H9 (cell line): Measurements from ENCODE around the gene NEUROD2. TPM values are rescaled to one million over a fixed set of nuclear protein-coding genes. Genes with fewer than 3 reads are reported as not detected.
A peak's percentile ranks its signal among the peaks of the same experiment; 100 is the strongest.

Experiments used
- DNase-seq: peaks from one replicate; pipeline ENCODE4 v3.0.0-alpha.2; 2017
- H2AFZ ChIP-seq: one replicate; pipeline ENCODE4 v1.6.1; 2013; ENCODE audit warnings: mild to moderate bottlenecking, low read length, control low read depth, moderate library complexity
- H2AK5ac ChIP-seq: 2 replicates; pipeline ENCODE4 v1.6.1; 2013; ENCODE audit warnings: low read length, control low read depth, mixed read lengths; ENCODE audit not compliant: insufficient read length
- H2BK120ac ChIP-seq: one replicate; pipeline ENCODE4 v1.6.1; 2013; ENCODE audit warnings: low read depth, mild to moderate bottlenecking, low read length, control low read depth, inconsistent platforms; ENCODE audit not compliant: poor library complexity, severe bottlenecking
- H2BK12ac ChIP-seq: 2 replicates; pipeline ENCODE4 v1.6.1; 2013; ENCODE audit warnings: low read length, control low read depth, mixed read lengths, low read depth; ENCODE audit not compliant: insufficient read length
- H2BK15ac ChIP-seq: 2 replicates; pipeline ENCODE4 v1.6.1; 2013; ENCODE audit warnings: low read depth, low read length, control low read depth
- H2BK20ac ChIP-seq: one replicate; pipeline ENCODE4 v1.6.1; 2013; ENCODE audit warnings: low read depth, mild to moderate bottlenecking, low read length, control low read depth, inconsistent platforms; ENCODE audit not compliant: poor library complexity, severe bottlenecking
- H2BK5ac ChIP-seq: 2 replicates; pipeline ENCODE4 v1.6.1; 2013; ENCODE audit warnings: low read length, control low read depth, mixed read lengths; ENCODE audit not compliant: insufficient read length
- H3K14ac ChIP-seq: 2 replicates; pipeline ENCODE4 v1.6.1; 2013; ENCODE audit warnings: low read length, control low read depth; ENCODE audit not compliant: insufficient read depth
- H3K18ac ChIP-seq: 2 replicates; pipeline ENCODE4 v1.6.1; 2013; ENCODE audit warnings: low read depth, mild to moderate bottlenecking, mixed read lengths, low read length, control low read depth; ENCODE audit not compliant: insufficient read length
- H3K23ac ChIP-seq: 2 replicates; pipeline ENCODE4 v1.6.1; 2013; ENCODE audit warnings: low read length, control low read depth, mixed read lengths, low read depth; ENCODE audit not compliant: insufficient read length
- H3K23me2 ChIP-seq: 2 replicates; pipeline ENCODE4 v1.6.1; 2013; ENCODE audit warnings: low read depth, mild to moderate bottlenecking, mixed read lengths, low read length, control low read depth; ENCODE audit not compliant: insufficient read length, poor library complexity, severe bottlenecking
- H3K27ac ChIP-seq: 2 replicates; pipeline ENCODE4 v1.5.1; 2013; ENCODE audit warnings: low read length, control low read depth, mixed read lengths, low read depth; ENCODE audit not compliant: insufficient read length
- H3K27me3 ChIP-seq: 2 replicates; pipeline ENCODE4 v1.6.1; 2013; ENCODE audit warnings: low read length, control low read depth, inconsistent platforms; ENCODE audit not compliant: insufficient read depth
- H3K4ac ChIP-seq: 2 replicates; pipeline ENCODE4 v1.6.1; 2013; ENCODE audit warnings: low read depth, mild to moderate bottlenecking, control low read depth, inconsistent platforms, low read length, moderate library complexity
- H3K4me1 ChIP-seq: 2 replicates; pipeline ENCODE4 v1.6.1; 2013; ENCODE audit warnings: low read length, control low read depth, inconsistent platforms; ENCODE audit not compliant: insufficient read depth
- H3K4me2 ChIP-seq: 2 replicates; pipeline ENCODE4 v1.6.1; 2013; ENCODE audit warnings: low read length, control low read depth, mixed read lengths; ENCODE audit not compliant: insufficient read length, insufficient read depth
- H3K56ac ChIP-seq: 2 replicates; pipeline ENCODE4 v1.6.1; 2013; ENCODE audit warnings: low read depth, mild to moderate bottlenecking, mixed read lengths, low read length, control low read depth; ENCODE audit not compliant: insufficient read length
- H3K79me1 ChIP-seq: 2 replicates; pipeline ENCODE4 v1.6.1; 2013; ENCODE audit warnings: low read depth, mild to moderate bottlenecking, moderate library complexity, low read length, control low read depth, inconsistent platforms; ENCODE audit not compliant: insufficient read depth, poor library complexity, severe bottlenecking
- H3K79me2 ChIP-seq: 2 replicates; pipeline ENCODE4 v1.6.1; 2013; ENCODE audit warnings: low read length, control low read depth, inconsistent platforms; ENCODE audit not compliant: insufficient read depth
- H3K9ac ChIP-seq: 2 replicates; pipeline ENCODE4 v1.6.1; 2013; ENCODE audit warnings: low read length, control low read depth, mixed read lengths; ENCODE audit not compliant: insufficient read length; ENCODE audit errors: extremely low read depth
- H3K9me3 ChIP-seq: one replicate; pipeline ENCODE4 v1.6.1; 2013; ENCODE audit warnings: low read depth, low read length, inconsistent platforms; ENCODE audit not compliant: control insufficient read depth
- H3T11ph ChIP-seq: one replicate; pipeline ENCODE4 v1.6.1; 2013; ENCODE audit warnings: mild to moderate bottlenecking, low read length, control low read depth, inconsistent platforms
- H4K20me1 ChIP-seq: one replicate; pipeline ENCODE4 v1.6.1; 2013; ENCODE audit not compliant: control insufficient read depth, insufficient read length, insufficient read depth
- H4K5ac ChIP-seq: 2 replicates; pipeline ENCODE4 v1.6.1; 2013; ENCODE audit warnings: low read depth, mild to moderate bottlenecking, mixed read lengths, low read length, control low read depth; ENCODE audit not compliant: insufficient read length
- H4K8ac ChIP-seq: replicated peaks from 2 replicates; pipeline ENCODE4 v1.6.1; 2013; ENCODE audit warnings: low read length, control low read depth, mixed read lengths, low read depth; ENCODE audit not compliant: insufficient read length
- H4K91ac ChIP-seq: 2 replicates; pipeline ENCODE4 v1.6.1; 2013; ENCODE audit warnings: low read depth, mild to moderate bottlenecking, moderate library complexity, mixed read lengths, low read length, control low read depth; ENCODE audit not compliant: insufficient read length
- H3K27ac Mint-ChIP-seq, 3 experiments: 2 replicates in 2 of 3; 3 replicates in 1 of 3; pipeline ENCODE4 v1.8.0; 2020 to 2021; ENCODE audit warnings: mixed read lengths in 3 of 3, mild to moderate bottlenecking in 1 of 3, moderate library complexity in 1 of 3
- H3K27me3 Mint-ChIP-seq: 2 replicates; pipeline ENCODE4 v1.8.0; 2021; ENCODE audit warnings: low read depth, mild to moderate bottlenecking, moderate library complexity, mixed read lengths
- H3K36me3 Mint-ChIP-seq, 3 experiments: 2 replicates in 2 of 3; 3 replicates in 1 of 3; pipeline ENCODE4 v1.8.0; 2020 to 2021; ENCODE audit warnings: low read depth in 3 of 3, mixed read lengths in 3 of 3; ENCODE audit not compliant: insufficient read depth in 1 of 3
- H3K4me1 Mint-ChIP-seq, 2 experiments: 2 replicates each; pipeline ENCODE4 v1.8.0; 2020; ENCODE audit warnings: mixed read lengths in 2 of 2
- H3K4me3 Mint-ChIP-seq, 2 experiments: 2 replicates in 1 of 2; 3 replicates in 1 of 2; pipeline ENCODE4 v1.8.0; 2020 to 2021; ENCODE audit warnings: mild to moderate bottlenecking in 2 of 2, mixed read lengths in 2 of 2, moderate library complexity in 1 of 2
- H3K9me3 Mint-ChIP-seq, 2 experiments: 2 replicates in 1 of 2; 3 replicates in 1 of 2; pipeline ENCODE4 v1.8.0; 2020; ENCODE audit warnings: mild to moderate bottlenecking in 2 of 2, mixed read lengths in 2 of 2, moderate library complexity in 1 of 2
- CTCF ChIP-seq: fragments of 200-600 bp; sonication (generic); conservative IDR thresholded peaks from 3 replicates; pipeline ENCODE4 v1.8.0; 2021; ENCODE audit warnings: antibody characterized with exemption, mild to moderate bottlenecking
- WGBS: extraction: QIAGEN DNeasy Blood & Tissue Kit; methylation state at CpG from one replicate; pipeline ENCODE4 v1.1.7; 2013; ENCODE audit warnings: missing lambda C conversion rate, low lambda C conversion rate, mixed read lengths; ENCODE audit not compliant: insufficient read length; ENCODE audit errors: extremely low coverage; 5-methylcytosine and 5-hydroxymethylcytosine counted together
- total RNA-seq: library from RNA; stranded (reverse); gene quantifications from 2 replicates; pipeline ENCODE4 v1.2.1, GENCODE V29; 2021

Gene NEUROD2
- total RNA-seq, 1 experiment from 2014 or later: not detected

DNA sequence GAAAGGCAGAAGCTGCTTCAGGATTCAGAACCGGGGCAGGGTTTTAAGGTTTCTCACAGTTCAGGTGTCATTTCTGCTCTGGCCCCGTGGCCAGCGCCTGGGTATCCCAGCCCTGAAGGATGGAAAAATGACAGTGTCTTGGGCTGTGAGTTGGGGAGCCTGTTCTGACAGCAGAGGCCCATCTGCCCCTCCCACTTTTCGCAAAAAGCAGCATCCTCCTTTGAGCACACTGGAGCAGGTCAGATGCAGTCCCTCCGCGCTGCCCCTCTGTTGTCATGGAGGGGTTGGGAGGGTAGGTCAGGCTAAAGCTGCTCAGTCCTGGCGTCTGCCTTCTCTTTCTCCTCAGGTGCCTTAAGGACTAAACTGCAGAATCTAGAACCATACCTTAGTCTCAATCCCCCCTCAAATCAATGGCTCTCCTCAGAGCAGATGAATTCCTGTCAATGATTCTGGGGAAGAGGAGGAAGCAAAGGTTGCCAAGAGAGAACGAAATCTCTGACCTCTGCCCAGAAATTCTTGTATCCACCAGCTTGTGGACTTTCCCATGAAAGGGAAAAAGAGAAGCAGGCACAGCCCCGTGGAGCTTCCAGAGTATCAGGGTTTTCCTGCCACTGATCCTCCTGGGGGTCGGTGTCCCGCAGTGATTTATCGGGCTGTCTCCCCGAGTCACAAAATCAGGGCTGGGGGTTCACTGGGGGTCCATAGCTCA is 7.3 kb downstream of the NEUROD2 start:
- H4K20me1 ChIP-seq: no peaks in the 10 kb centered on the region
- H3K27ac ChIP-seq: no peak overlapping the region
- no peak overlapping the region for H2BK20ac ChIP-seq
- Mint-ChIP-seq H3K27ac (no peak overlapping the region), H3K4me1 (peaks cover 34 to 76% of the 10 kb centered on the region in 2 experiments), H3K36me3 (no peaks in the 10 kb centered on the region; a peak in 1 of 7 replicates), H3K27me3 (peaks cover 99% of the 10 kb centered on the region), H3K4me3 (peak overlapping the region in 1 of 2 experiments; percentile 64; a peak in 3 of 5 replicates), H3K9me3 (peaks cover 4% of the 10 kb centered on the region in 2 experiments; a peak in 2 of 5 replicates)
- WGBS: no CpG with 5 or more reads among the region's 13 CpGs
- H3K23me2 ChIP-seq: peaks cover 8% of the 10 kb centered on the region
- no peak overlapping the region for H3K9ac ChIP-seq
- no peak overlapping the region for H3T11ph ChIP-seq
- H3K18ac ChIP-seq: no peak overlapping the region
- no peak overlapping the region for H4K5ac ChIP-seq
- no peak overlapping the region for H2BK12ac ChIP-seq
- H3K27me3 ChIP-seq: peaks cover 95% of the 10 kb centered on the region
- no peak overlapping the region for H2AFZ ChIP-seq
- H2BK15ac ChIP-seq: no peak overlapping the region
- H2AK5ac ChIP-seq: no peak overlapping the region
- TF ChIP-seq CTCF: no peak
- no peak overlapping the region for H3K4ac ChIP-seq
- H3K4me1 ChIP-seq: no peaks in the 10 kb centered on the region; the same call in 1 of the 2 replicates
- no peak overlapping the region for H4K8ac ChIP-seq
- no peaks in the 10 kb centered on the region for H3K79me2 ChIP-seq
- no peaks in the 10 kb centered on the region for H3K9me3 ChIP-seq
- peak; percentile 43 for DNase-seq
- no peak overlapping the region for H4K91ac ChIP-seq
- no peak overlapping the region for H3K23ac ChIP-seq
- H3K56ac ChIP-seq: no peak overlapping the region
- H2BK120ac ChIP-seq: no peak overlapping the region
- no peak overlapping the region for H3K14ac ChIP-seq
- H3K79me1 ChIP-seq: no peaks in the 10 kb centered on the region
- peak overlapping the region; percentile 28 for H3K4me2 ChIP-seq
- no peak overlapping the region for H2BK5ac ChIP-seq
